ENCODE data around the gene ETV6.

DNA sequence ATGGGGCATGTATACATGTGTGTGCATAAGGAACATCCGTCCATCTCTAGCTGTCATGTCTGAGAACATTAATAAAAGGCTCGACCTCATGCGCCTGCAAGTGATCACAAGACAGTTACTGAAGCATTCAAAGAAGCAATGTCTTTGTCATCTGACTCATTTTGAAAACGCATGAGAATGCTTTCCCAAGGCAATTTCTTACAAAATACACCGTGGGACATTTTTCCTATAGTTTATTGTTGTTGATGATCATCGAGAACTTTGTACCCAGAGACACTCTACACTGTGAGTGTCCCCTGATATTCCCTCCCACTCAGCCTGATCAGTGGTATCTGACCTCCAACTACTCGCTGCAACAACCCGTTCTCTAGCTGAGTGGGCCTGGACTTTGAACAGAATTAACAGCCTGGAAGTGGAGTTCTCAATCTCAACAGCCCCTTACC lies 68.1 kb downstream of the ETV6 start:
- TF ChIP-seq, protein P1, sequence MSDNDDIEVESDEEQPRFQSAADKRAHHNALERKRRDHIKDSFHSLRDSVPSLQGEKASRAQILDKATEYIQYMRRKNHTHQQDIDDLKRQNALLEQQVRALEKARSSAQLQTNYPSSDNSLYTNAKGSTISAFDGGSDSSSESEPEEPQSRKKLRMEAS (IDR thresholded peaks at IDR 0.05), result no peak
- TF ChIP-seq CTCF (IDR thresholded peaks at IDR 0.05 in 2 of 3, conservative IDR thresholded peaks at IDR 0.05 in 1 of 3; ENCODE audit: borderline replicate concordance in 1 of 3, insufficient read depth in 1 of 3, low read depth in 2 of 3, low read length in 2 of 3), result no peak
- no peak for TF ChIP-seq POLR2A (IDR thresholded peaks at IDR 0.05; ENCODE audit: borderline replicate concordance, extremely low read depth, insufficient read depth, insufficient read length)
- TF ChIP-seq JUND (IDR thresholded peaks at IDR 0.05), result no peak
- TF ChIP-seq POLR2AphosphoS5 (IDR thresholded peaks at IDR 0.05; ENCODE audit: low read depth, low read length), result no peak
- no peak for TF ChIP-seq RAD21 (IDR thresholded peaks at IDR 0.05; ENCODE audit: low read depth)
- TF ChIP-seq SIN3A (IDR thresholded peaks at IDR 0.05; ENCODE audit: low read depth), result no peak
- no peak for TF ChIP-seq ZFX (IDR thresholded peaks at IDR 0.05)
- no peak for TF ChIP-seq EZH2 (IDR thresholded peaks at IDR 0.05)
